Keratinocyte (primary cell): ENCODE measurements around the gene GOLGA8A. TPM values are rescaled to one million over a fixed set of nuclear protein-coding genes. Genes with fewer than 3 reads are reported as not detected.
"Not testable (repeated sequence)": the region's sequence is repeated elsewhere in the genome, so short reads cannot be mapped to it uniquely, and the experiment has no call there.

Experiments
- DNase-seq: peaks from one replicate; pipeline ENCODE4 v3.0.0-alpha.2; 2011; ENCODE audit warnings: low read depth, missing footprints, low spot score
- FAIRE-seq: peaks from 2 replicates; lab custom pipeline; 2011; peaks lifted over from hg19 to GRCh38; lab: Jason Lieb, UNC
- H2AFZ ChIP-seq: 2 replicates; pipeline ENCODE4 v1.6.0; 2012; ENCODE audit warnings: low read length, control low read depth, inconsistent platforms; ENCODE audit not compliant: control insufficient read depth
- H3K27ac ChIP-seq: 2 replicates; pipeline ENCODE4 v1.5.1; 2011; ENCODE audit warnings: low read length; ENCODE audit not compliant: control insufficient read depth, insufficient read depth
- H3K27me3 ChIP-seq: 3 replicates; pipeline ENCODE4 v1.6.0; 2011; ENCODE audit warnings: low read length; ENCODE audit not compliant: control insufficient read depth, insufficient read depth; ENCODE audit errors: extremely low read depth
- H3K36me3 ChIP-seq, 2 experiments: 2 replicates in 1 of 2; 3 replicates in 1 of 2; pipeline ENCODE4 v1.5.1; 2011; ENCODE audit warnings: low read length in 2 of 2, mild to moderate bottlenecking in 1 of 2; ENCODE audit not compliant: control insufficient read depth in 2 of 2, insufficient read depth in 2 of 2; ENCODE audit errors: extremely low read depth in 1 of 2
- H3K4me1 ChIP-seq: 3 replicates; pipeline ENCODE4 v1.5.1; 2011; ENCODE audit warnings: low read length; ENCODE audit not compliant: control insufficient read depth, insufficient read depth; ENCODE audit errors: extremely low read depth
- H3K4me2 ChIP-seq: 3 replicates; pipeline ENCODE4 v1.6.0; 2011; ENCODE audit warnings: low read depth, low read length; ENCODE audit not compliant: control insufficient read depth, insufficient read depth; ENCODE audit errors: extremely low read depth
- H3K4me3 ChIP-seq, 3 experiments: fragments of 200-600 bp in 1 of 3; sonication (generic) in 1 of 3; 2 replicates in 2 of 3; 3 replicates in 1 of 3; pipeline ENCODE4 v1.5.1; 2011 to 2016; ENCODE audit warnings: low read length in 3 of 3, mild to moderate bottlenecking in 3 of 3, control low read depth in 2 of 3, inconsistent platforms in 1 of 3, low read depth in 1 of 3, mixed read lengths in 1 of 3, mixed run types in 1 of 3, moderate library complexity in 1 of 3; ENCODE audit not compliant: control insufficient read depth in 2 of 3, insufficient read depth in 2 of 3; ENCODE audit errors: extremely low read depth in 1 of 3
- H3K79me2 ChIP-seq: 2 replicates; pipeline ENCODE4 v1.6.0; 2012; ENCODE audit warnings: low read length; ENCODE audit not compliant: control insufficient read depth, insufficient read depth
- H3K9ac ChIP-seq: 3 replicates; pipeline ENCODE4 v1.6.0; 2011; ENCODE audit warnings: low read length; ENCODE audit not compliant: control insufficient read depth, insufficient read depth; ENCODE audit errors: extremely low read depth
- H3K9me1 ChIP-seq: 3 replicates; pipeline ENCODE4 v1.6.0; 2011; ENCODE audit warnings: low read length; ENCODE audit not compliant: control insufficient read depth, insufficient read depth; ENCODE audit errors: extremely low read depth
- H3K9me3 ChIP-seq: 2 replicates; pipeline ENCODE4 v1.5.1; 2012; ENCODE audit warnings: low read depth, low read length; ENCODE audit not compliant: control insufficient read depth
- H4K20me1 ChIP-seq: 3 replicates; pipeline ENCODE4 v1.6.0; 2011; ENCODE audit warnings: low read length; ENCODE audit not compliant: control insufficient read depth, insufficient read depth; ENCODE audit errors: extremely low read depth
- EZH2 ChIP-seq: IDR thresholded peaks from one replicate; pipeline ENCODE4 v1.6.1; 2012; ENCODE audit warnings: inconsistent platforms, mild to moderate bottlenecking, low read length, moderate library complexity
- dilution Hi-C: fragments of 300-500 bp; cut with MboI; formaldehyde crosslinking; loops from one replicate; pipeline ENCODE4 v1.7.0; 2020; ENCODE audit warnings: low sequenced_read_pairs; ENCODE audit not compliant: extremely low pct_ligation_motif_present
- polyA plus RNA-seq, 5 experiments: library from polyadenylated mRNA; depleted of rRNA in 3 of 5; stranded (reverse) in 3 of 5; stranded (forward) in 1 of 5; unstranded in 1 of 5; fragments of >200 nt; gene quantifications; 1 replicate in 1 of 5; 2 replicates in 3 of 5; 3 replicates in 1 of 5; pipeline versions ENCODE4 v1.2.1 to v1.2.3, GENCODE V29; 2011 to 2012; ENCODE audit warnings: missing spikeins in 2 of 5, low read depth in 1 of 5, low replicate concordance in 1 of 5
- TF ChIP-seq, protein P1 (sequence below), 3 experiments: IDR thresholded peaks in 1 of 3; conservative IDR thresholded peaks in 1 of 3; optimal IDR thresholded peaks in 1 of 3; 2 replicates in 2 of 3; 3 replicates in 1 of 3; pipeline versions ENCODE3 to v1.5.1; 2011; ENCODE audit warnings: low read length in 3 of 3, mild to moderate bottlenecking in 3 of 3, moderate library complexity in 2 of 3, control low read depth in 1 of 3, inconsistent platforms in 1 of 3; ENCODE audit not compliant: insufficient read depth in 2 of 3; ENCODE audit errors: extremely low read depth in 1 of 3

The GOLGA8A gene
- polyA plus RNA-seq, 1 donor (not counting 4 experiments of a cell fraction or from before 2014, with no cell fraction given), result 54.9 TPM

GRCh38 chr15:34435658-34436057 lies 1.9 kb downstream of the GOLGA8A start:
- Histone ChIP-seq H3K9me1 (no peaks in the 10 kb centered on the region), H3K79me2 (peaks cover 26% of the 10 kb centered on the region), H3K27me3 (no peaks in the 10 kb centered on the region), H2AFZ (no peak overlapping the region), H3K4me2 (peak overlapping the region; percentile 90), H4K20me1 (no peaks in the 10 kb centered on the region), H3K27ac (no peak overlapping the region), H3K9ac (no peak overlapping the region), H3K4me3 (peak overlapping the region in 1 of 3 experiments; percentile 47), H3K36me3 (peaks cover 3 to 8% of the 10 kb centered on the region in 2 experiments), H3K9me3 (no peaks in the 10 kb centered on the region), H3K4me1 (peaks cover 12% of the 10 kb centered on the region)
- dilution Hi-C loops, result no loop called here
- DNase-seq, result no peak
- no peak for FAIRE-seq
- TF ChIP-seq, protein P1, sequence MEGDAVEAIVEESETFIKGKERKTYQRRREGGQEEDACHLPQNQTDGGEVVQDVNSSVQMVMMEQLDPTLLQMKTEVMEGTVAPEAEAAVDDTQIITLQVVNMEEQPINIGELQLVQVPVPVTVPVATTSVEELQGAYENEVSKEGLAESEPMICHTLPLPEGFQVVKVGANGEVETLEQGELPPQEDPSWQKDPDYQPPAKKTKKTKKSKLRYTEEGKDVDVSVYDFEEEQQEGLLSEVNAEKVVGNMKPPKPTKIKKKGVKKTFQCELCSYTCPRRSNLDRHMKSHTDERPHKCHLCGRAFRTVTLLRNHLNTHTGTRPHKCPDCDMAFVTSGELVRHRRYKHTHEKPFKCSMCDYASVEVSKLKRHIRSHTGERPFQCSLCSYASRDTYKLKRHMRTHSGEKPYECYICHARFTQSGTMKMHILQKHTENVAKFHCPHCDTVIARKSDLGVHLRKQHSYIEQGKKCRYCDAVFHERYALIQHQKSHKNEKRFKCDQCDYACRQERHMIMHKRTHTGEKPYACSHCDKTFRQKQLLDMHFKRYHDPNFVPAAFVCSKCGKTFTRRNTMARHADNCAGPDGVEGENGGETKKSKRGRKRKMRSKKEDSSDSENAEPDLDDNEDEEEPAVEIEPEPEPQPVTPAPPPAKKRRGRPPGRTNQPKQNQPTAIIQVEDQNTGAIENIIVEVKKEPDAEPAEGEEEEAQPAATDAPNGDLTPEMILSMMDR (optimal IDR thresholded peaks at IDR 0.05 in 1 of 3, IDR thresholded peaks at IDR 0.05 in 1 of 3, conservative IDR thresholded peaks at IDR 0.05 in 1 of 3; ENCODE audit: extremely low read depth in 1 of 3, insufficient read depth in 2 of 3, low read length in 3 of 3), result no peak
- no peak for TF ChIP-seq EZH2

- Histone ChIP-seq H3K9ac (no peak overlapping the region), H4K20me1 (no peaks in the 10 kb centered on the region), H3K4me2 (no peak overlapping the region), H2AFZ (no peak overlapping the region), H3K9me3 (no peaks in the 10 kb centered on the region), H3K4me3 (no peak overlapping the region), H3K27me3 (no peaks in the 10 kb centered on the region), H3K4me1 (peaks cover 12% of the 10 kb centered on the region), H3K36me3 (peaks cover 3 to 8% of the 10 kb centered on the region in 2 experiments), H3K27ac (no peak overlapping the region), H3K79me2 (peaks cover 27% of the 10 kb centered on the region), H3K9me1 (no peaks in the 10 kb centered on the region)
- DNase-seq (no peak), FAIRE-seq (no peak)
- dilution Hi-C loops, result no loop called here
- TF ChIP-seq, protein P1 (optimal IDR thresholded peaks at IDR 0.05 in 1 of 3, IDR thresholded peaks at IDR 0.05 in 1 of 3, conservative IDR thresholded peaks at IDR 0.05 in 1 of 3; ENCODE audit: extremely low read depth in 1 of 3, insufficient read depth in 2 of 3, low read length in 3 of 3), result no peak
- no peak for TF ChIP-seq EZH2
Measured at GRCh38 chr15:34434627-34435305, 2.8 kb downstream of the GOLGA8A start.

DNA sequence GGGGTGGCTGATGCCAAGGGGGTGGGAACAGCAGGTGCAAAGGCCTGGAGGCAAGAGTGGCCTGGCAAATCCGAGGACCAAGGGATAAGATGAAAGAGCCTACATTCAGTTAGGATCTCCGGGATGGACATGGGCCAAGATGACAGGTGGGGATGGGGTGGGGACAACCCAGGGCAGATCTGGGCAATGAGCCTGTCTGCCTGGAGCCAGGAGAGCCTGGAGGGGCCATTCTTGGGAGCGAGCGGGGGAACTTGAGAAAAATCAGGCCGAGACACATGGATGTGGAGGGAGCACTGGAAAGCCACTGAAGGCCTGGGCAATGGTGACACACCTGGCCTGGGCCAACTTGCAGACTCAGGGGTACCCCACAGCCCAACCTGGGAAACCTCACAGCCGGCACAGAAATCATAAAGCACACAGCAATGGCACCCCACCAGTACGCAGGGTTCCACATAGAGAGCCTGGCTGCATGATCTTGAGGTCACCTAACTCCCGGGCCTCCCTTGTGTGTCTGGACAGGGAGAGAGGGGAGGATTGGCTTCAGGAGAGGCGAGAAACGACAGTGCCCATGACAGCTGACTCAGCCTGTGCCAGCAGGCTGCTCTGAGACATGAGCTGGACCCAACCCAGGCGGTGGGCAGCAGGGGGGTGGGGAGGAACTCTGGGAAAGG lies 3.5 kb downstream of the GOLGA8A start:
- DNase-seq, FAIRE-seq, H4K20me1 ChIP-seq, H3K9me1 ChIP-seq, H3K27me3 ChIP-seq, H2AFZ ChIP-seq, dilution Hi-C loops, H3K9me3 ChIP-seq, H3K27ac ChIP-seq, H3K4me3 ChIP-seq, H3K36me3 ChIP-seq, H3K4me2 ChIP-seq, H3K9ac ChIP-seq: not testable (repeated sequence)
- Histone ChIP-seq H3K79me2 (peaks cover 27% of the 10 kb centered on the region), H3K4me1 (peaks cover 12% of the 10 kb centered on the region)
